NCI-H1417 treated with DMSO at 0.1 percent for 48 hours (cell line): ENCODE results near the gene NUBP2.

Experiments used
- DNase-seq: peaks from one replicate; lab custom pipeline; 2025; lab: John Stamatoyannopoulos, UW

NUBP2 gene

DNA sequence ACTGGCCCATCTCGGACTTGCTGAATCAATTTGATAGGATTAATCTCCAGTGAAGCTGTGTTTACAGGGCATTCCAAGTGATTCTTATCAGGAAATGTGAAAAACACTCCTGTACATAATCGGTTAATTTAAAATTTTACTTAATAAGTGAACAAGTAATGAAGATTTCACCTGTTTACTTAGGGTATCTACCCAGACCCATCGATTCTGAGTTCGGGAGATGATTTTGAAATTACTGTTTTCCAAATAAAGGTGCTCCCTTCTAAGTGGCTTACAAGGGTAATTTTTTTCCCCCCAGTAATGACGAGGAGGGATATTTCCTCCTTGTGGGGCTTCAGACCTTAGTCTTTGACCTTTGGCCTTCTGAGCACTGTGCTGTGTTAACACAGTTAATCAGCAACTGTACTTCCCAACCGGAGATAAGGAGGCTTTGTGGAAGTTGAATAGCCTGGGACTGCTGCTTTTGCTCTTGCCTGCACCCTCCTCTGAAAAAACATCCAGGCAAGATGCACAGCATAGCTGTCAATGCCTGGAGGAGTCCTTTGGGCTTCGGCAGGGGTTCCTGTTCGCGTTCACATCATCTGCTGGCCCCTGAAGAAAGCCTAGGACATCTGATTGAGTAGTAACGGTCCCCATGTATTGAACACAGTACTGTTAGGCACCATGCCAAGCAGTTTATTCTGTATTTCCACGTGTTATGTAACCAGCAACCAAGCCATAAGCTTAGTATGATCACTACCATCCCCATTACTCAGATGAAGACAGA is 46.1 kb downstream of the NUBP2 start:
- DNase-seq = no peak

- no peak for DNase-seq
These were observed 47.5 kb downstream of the NUBP2 start for GRCh38 chr16:1830213-1830612.

DNA sequence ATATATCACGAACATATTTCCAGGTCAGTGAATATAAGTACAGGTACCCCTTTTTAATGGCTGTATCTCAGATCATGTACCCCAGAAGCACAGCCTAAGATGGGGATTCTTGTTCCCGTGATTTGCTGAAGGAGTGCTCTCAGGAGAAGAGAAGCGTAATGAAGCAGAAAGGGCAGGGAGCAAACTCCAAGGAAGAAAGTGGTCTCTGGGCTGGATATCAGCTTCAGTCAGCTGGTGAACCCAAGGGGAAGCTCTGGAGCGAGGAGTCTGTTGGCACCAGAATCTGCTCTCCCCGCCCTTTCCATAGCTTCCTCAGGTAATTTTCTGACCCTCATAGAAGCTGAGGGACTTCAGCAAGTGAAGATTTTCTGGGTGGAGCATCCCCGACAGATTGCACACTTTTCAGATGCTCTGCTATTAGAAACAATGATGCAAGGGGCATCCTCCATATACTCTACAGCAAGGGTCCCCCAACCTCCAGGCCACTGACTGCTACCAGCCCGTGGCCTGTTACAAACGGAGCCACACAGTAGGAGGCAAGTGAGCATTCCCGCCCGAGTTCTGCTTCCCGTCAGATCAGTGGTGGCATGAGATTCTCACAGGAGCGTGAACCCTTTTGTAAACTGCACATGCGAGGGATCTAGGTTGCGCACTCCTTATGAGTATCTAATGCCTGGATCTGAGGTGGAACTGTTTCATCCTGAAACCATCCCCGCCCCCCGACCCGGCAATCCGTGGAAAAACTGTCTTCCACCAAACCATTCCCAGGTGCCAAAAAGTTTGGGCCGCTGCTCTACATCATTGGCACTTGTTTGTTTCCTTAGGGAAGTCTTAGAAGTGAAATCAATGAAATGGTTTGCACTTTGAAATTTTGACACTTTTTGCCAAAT is 48.7 kb downstream of the NUBP2 start:
- DNase-seq = no peak

DNA sequence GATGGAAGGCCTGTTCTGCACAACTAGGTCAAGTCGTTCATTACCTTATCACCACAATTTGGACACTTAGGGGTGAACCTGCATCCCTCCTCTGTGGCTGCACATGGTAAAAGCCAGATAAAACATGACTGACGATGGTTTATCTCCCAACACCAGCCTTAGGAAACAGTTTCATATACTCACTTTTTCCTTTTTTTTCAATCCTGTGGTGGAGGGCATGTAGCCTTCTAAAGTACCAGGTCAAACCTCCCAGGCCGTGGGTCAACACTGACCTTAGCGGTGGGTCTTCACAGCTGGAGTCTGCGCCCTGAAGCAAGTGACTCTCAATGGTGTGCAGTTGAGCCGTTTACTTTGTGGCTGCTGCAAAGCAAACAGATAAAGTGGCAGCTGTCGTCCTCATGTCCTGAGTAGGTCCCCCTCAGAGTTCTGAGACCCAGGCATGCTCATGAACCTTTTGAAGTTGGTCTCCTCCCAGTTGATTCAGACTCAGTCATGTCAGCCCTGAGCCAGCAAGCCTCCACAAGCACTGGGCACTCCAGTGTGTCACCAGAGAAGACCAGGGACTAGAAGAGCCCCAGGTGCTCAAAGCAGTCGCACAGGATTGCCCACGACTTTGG is 50.2 kb downstream of the NUBP2 start:
- DNase-seq = no peak

GRCh38 chr16:1834096-1834495 is 51.3 kb downstream of the NUBP2 start:
- no peak for DNase-seq
